Kidney (tissue), 14 donors: ENCODE measurements around the gene PYGM. TPM values are rescaled to one million over a fixed set of nuclear protein-coding genes. Genes with fewer than 3 reads are reported as not detected.

ENCODE experiments used
- DNase-seq, 5 donors: peaks; one replicate each; pipeline ENCODE4 v3.0.0-alpha.2; 2013 to 2020
- FAIRE-seq: peaks from 2 replicates; lab custom pipeline; 2012; peaks lifted over from hg19 to GRCh38; lab: Jason Lieb, UNC
- H3K27ac ChIP-seq, 2 donors: one replicate each; pipeline ENCODE4 v1.7.0; 2013; ENCODE audit warnings: low read depth in 2 of 2, low read length in 2 of 2, inconsistent platforms in 1 of 2
- H3K27me3 ChIP-seq: one replicate; pipeline ENCODE4 v1.7.1; 2013; ENCODE audit warnings: low read length, inconsistent platforms; ENCODE audit not compliant: control insufficient read depth, insufficient read depth
- H3K36me3 ChIP-seq, 3 donors: one replicate each; pipeline versions ENCODE4 v1.7.0 to v1.7.1; 2013; ENCODE audit warnings: low read length in 3 of 3, control low read depth in 1 of 3, inconsistent platforms in 1 of 3; ENCODE audit not compliant: insufficient read depth in 3 of 3, control insufficient read depth in 2 of 3
- H3K4me1 ChIP-seq, 3 donors: one replicate each; pipeline versions ENCODE4 v1.7.0 to v1.7.1; 2013; ENCODE audit warnings: low read length in 3 of 3, inconsistent platforms in 1 of 3, low read depth in 1 of 3; ENCODE audit not compliant: control insufficient read depth in 2 of 3, insufficient read depth in 2 of 3
- H3K4me3 ChIP-seq, 3 donors: one replicate each; pipeline versions ENCODE4 v1.7.0 to v1.8.1; 2013; ENCODE audit warnings: low read length in 3 of 3, control low read depth in 1 of 3, inconsistent platforms in 1 of 3
- H3K9ac ChIP-seq, 3 donors: one replicate each; pipeline versions ENCODE4 v1.7.0 to v1.7.1; 2013; ENCODE audit warnings: low read length in 3 of 3, control low read depth in 1 of 3, inconsistent platforms in 1 of 3
- H3K9me3 ChIP-seq, 3 donors: one replicate each; pipeline versions ENCODE4 v1.7.0 to v1.7.1; 2013; ENCODE audit warnings: low read length in 3 of 3, control low read depth in 1 of 3, inconsistent platforms in 1 of 3; ENCODE audit not compliant: control insufficient read depth in 2 of 3, insufficient read depth in 1 of 3
- CTCF ChIP-seq: IDR thresholded peaks from 3 replicates; pipeline ENCODE4 v1.5.1; 2012; ENCODE audit warnings: mild to moderate bottlenecking, moderate library complexity, borderline replicate concordance; ENCODE audit not compliant: insufficient read depth; ENCODE audit errors: extremely low read depth
- intact Hi-C: fragments of 100-400 bp; cut with DNase I; formaldehyde crosslinking; loops from one replicate; pipeline ENCODE4 v1.11.1; 2022
- polyA plus RNA-seq: library from polyadenylated mRNA; stranded (reverse); fragments of 350-450 nt; fragmentation: Illumina TruSeq; extraction: RNeasy Lipid Tissue Mini Kit (QIAGEN cat#74804); gene quantifications from one replicate; pipeline ENCODE4 v1.2.3, GENCODE V29; 2014; ENCODE audit warnings: low read depth, low replicate concordance; ENCODE audit not compliant: insufficient read depth
- total RNA-seq: library from RNA; stranded (reverse); fragmentation: NEBNext Ultra II Directional; extraction: Animal tissue kit (Norgen Biotek cat#: 25700); gene quantifications from one replicate; pipeline ENCODE4 v1.2.1, GENCODE V29; 2021
- donor health status: control.
- donor health status: control.
- donor health status: control.
- donor health status: control.
- donor health status: control.
- donor health status: DM: yes; HTN: yes; CAD: no.
- donor health status: Normal renal cell carcinoma (clear cell type).

Gene PYGM
- total and polyA plus RNA-seq, 2 donors from 2014 or later = 2.5 to 8.6 TPM

- intact Hi-C loops = no loop called here
- no peak for TF ChIP-seq CTCF
- Histone ChIP-seq H3K4me1 (no peaks in the 10 kb centered on the region), H3K9ac (no peak overlapping the region), H3K36me3 (no peaks in the 10 kb centered on the region), H3K27me3 (peaks cover 5% of the 10 kb centered on the region), H3K9me3 (no peaks in the 10 kb centered on the region), H3K4me3 (no peak overlapping the region), H3K27ac (no peak overlapping the region)
- no peak for FAIRE-seq
- DNase-seq = no peak
Measured at GRCh38 chr11:64718780-64719124, 41.0 kb downstream of the PYGM start.

GRCh38 chr11:64718084-64718779, 41.5 kb downstream of the PYGM start:
- Histone ChIP-seq H3K9ac (no peak overlapping the region), H3K36me3 (no peaks in the 10 kb centered on the region), H3K9me3 (no peaks in the 10 kb centered on the region), H3K27me3 (peaks cover 5% of the 10 kb centered on the region), H3K27ac (no peak overlapping the region), H3K4me1 (no peaks in the 10 kb centered on the region), H3K4me3 (no peak overlapping the region)
- DNase-seq = no peak
- TF ChIP-seq CTCF = no peak
- no peak for FAIRE-seq
- intact Hi-C loops = no loop called here

GRCh38 chr11:64717268-64717578, 42.6 kb downstream of the PYGM start:
- TF ChIP-seq CTCF = no peak
- H3K9me3 ChIP-seq = no peaks in the 10 kb centered on the region
- H3K4me3 ChIP-seq = no peak overlapping the region
- no peak overlapping the region for H3K27ac ChIP-seq
- H3K36me3 ChIP-seq = no peaks in the 10 kb centered on the region
- intact Hi-C loops = no loop called here
- no peaks in the 10 kb centered on the region for H3K4me1 ChIP-seq
- FAIRE-seq = no peak
- DNase-seq = no peak
- no peak overlapping the region for H3K9ac ChIP-seq
- H3K27me3 ChIP-seq = peaks cover 4% of the 10 kb centered on the region
